ENCODE measurements around the gene OR10A2.
"Not testable (repeated sequence)": the region's sequence is repeated elsewhere in the genome, so short reads cannot be mapped to it uniquely, and the experiment has no call there.

Gene OR10A2

DNA sequence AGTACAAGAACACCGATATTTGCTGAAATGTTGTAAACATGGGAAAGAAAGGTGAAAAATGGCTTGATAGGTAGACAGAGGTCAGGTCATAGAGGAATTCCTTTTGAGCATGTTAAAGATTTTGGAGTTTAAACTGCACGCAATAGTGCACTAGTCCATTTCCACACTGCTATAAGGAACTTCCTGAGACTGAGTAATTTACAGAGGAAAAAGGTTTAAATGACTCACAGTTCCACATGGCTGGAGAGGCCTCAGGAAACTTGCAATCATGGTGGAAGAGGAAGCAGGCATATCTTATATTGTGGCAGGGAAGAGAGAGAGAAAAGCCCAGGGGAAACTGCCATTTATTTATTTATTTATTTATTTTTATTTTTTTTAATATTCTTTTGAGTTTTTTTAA is 12.3 kb upstream of the OR10A2 start:
- Mint-ChIP-seq H3K4me1 (no peaks in the 10 kb centered on the region), H3K9me3 (peaks cover 6% of the 10 kb centered on the region), H3K27me3 (peaks cover 32% of the 10 kb centered on the region), H3K4me3 (no peak overlapping the region), H3K27ac (ENCODE audit: low read depth) (no peak overlapping the region), H3K36me3 (ENCODE audit: insufficient read depth) (no peaks in the 10 kb centered on the region)
- no peak for ATAC-seq (replicated peaks; ENCODE audit: extremely low read depth, poor library complexity, severe bottlenecking)
- no peak for DNase-seq (ENCODE audit: low spot score in 2 of 2)

DNA sequence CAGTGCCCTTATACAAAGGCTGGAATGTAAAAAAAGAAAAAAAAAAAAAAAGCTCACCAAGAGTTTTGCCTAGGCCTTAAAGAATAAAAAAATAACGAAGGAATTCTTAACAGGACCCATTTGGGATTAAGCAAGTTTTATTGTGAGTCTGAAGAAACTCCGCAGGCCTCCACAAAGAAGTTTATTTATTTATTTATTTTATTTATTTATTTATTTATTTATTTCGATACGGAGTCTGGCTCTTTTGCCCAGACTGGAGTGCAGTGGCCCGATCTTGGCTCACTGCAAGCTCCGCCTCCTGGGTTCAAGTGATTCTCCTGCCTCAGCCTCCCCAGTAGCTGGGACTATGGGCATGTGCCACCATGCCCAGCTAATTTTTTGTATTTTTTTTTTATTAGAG is 8.1 kb upstream of the OR10A2 start:
- not testable (repeated sequence) for H3K27ac Mint-ChIP-seq (ENCODE audit: low read depth); ATAC-seq (replicated peaks; ENCODE audit: extremely low read depth, poor library complexity, severe bottlenecking); H3K4me1 Mint-ChIP-seq; H3K4me3 Mint-ChIP-seq; DNase-seq (ENCODE audit: low spot score in 2 of 2); H3K36me3 Mint-ChIP-seq (ENCODE audit: insufficient read depth)
- H3K27me3 Mint-ChIP-seq = peaks cover 19% of the 10 kb centered on the region
- H3K9me3 Mint-ChIP-seq = peaks cover 10% of the 10 kb centered on the region

DNA sequence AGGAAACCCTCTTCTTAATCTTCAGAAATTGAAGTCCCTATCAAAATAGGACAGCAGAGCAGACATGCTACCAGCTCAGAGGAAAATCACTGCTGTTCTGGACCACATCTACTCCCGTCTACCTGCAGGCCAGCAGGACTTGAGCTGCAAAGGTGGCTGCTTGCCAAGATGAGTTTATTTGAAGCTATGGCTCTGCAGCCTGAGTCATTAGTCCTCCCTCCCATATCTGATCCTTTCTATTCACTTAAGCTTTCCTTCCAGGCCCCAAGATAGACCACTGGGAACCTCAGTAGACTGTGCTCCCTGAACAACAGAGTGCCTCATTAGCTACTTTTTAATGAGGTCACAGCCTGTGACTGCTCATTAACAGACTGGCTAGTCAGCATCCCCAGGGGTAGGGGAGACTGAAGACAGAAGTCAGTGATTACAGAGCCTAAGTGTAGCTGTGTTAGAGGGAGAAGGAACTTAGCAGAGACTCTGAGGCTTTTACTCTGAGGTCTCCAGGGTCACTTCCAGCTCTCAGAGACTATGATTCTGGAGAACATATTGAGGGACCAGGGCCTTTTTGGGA is 6.8 kb upstream of the OR10A2 start:
- Mint-ChIP-seq H3K27me3 (peaks cover 25% of the 10 kb centered on the region), H3K36me3 (ENCODE audit: insufficient read depth) (no peaks in the 10 kb centered on the region), H3K4me3 (no peak overlapping the region), H3K4me1 (no peaks in the 10 kb centered on the region), H3K27ac (ENCODE audit: low read depth) (no peak overlapping the region), H3K9me3 (peaks cover 13% of the 10 kb centered on the region)
- ATAC-seq (replicated peaks; ENCODE audit: extremely low read depth, poor library complexity, severe bottlenecking) (no peak), DNase-seq (ENCODE audit: low spot score in 2 of 2) (no peak)

DNA sequence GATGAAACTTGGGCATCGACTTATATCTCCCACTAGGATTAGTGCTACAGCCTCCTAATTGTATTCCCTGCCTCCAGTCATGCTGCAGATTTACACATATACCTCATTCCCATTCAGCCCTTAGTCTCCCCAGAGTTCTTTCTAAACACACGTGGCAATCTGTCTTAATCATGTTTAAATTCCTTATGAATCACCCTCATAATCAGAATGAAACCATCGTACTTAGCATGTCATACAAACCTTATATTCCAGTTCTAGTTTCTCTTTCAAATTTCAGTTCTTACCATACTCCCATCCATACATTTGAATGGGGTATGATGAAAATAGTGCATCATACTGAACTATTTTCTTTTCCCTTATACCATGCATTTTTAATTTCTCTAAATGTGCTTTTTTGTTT is 6.0 kb upstream of the OR10A2 start:
- H3K36me3 Mint-ChIP-seq (ENCODE audit: insufficient read depth) = no peaks in the 10 kb centered on the region
- no peak overlapping the region for H3K27ac Mint-ChIP-seq (ENCODE audit: low read depth)
- no peaks in the 10 kb centered on the region for H3K4me1 Mint-ChIP-seq
- no peak for ATAC-seq (replicated peaks; ENCODE audit: extremely low read depth, poor library complexity, severe bottlenecking)
- H3K27me3 Mint-ChIP-seq = peaks cover 25% of the 10 kb centered on the region
- DNase-seq (ENCODE audit: low spot score in 2 of 2) = no peak
- no peak overlapping the region for H3K4me3 Mint-ChIP-seq
- peaks cover 13% of the 10 kb centered on the region for H3K9me3 Mint-ChIP-seq

DNA sequence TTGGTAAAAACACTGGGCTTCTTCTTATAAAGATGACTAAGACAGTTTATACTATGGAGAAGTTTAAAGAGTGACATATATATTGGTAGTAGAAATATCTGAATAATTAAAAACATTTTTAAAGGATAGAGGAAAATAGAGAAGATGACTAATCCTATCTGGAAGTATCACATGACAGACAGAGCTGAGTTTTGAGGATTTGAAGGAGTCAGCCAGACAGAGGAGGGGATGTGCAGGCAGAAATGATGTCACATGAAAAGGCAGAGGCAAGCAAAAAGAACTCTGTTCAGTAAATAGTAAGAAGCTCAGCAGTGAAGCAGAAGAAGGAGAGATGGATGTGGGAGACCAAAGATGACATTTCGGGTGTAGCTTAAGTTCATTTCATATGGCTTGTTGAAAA is 1.6 kb downstream of the OR10A2 start:
- no peak overlapping the region for H3K4me3 Mint-ChIP-seq
- no peaks in the 10 kb centered on the region for H3K4me1 Mint-ChIP-seq
- H3K27me3 Mint-ChIP-seq = peaks cover 18% of the 10 kb centered on the region
- no peaks in the 10 kb centered on the region for H3K36me3 Mint-ChIP-seq (ENCODE audit: insufficient read depth)
- H3K27ac Mint-ChIP-seq (ENCODE audit: low read depth) = no peak overlapping the region
- ATAC-seq (replicated peaks; ENCODE audit: extremely low read depth, poor library complexity, severe bottlenecking) (no peak), DNase-seq (ENCODE audit: low spot score in 2 of 2) (no peak)
- H3K9me3 Mint-ChIP-seq = peaks cover 6% of the 10 kb centered on the region

DNA sequence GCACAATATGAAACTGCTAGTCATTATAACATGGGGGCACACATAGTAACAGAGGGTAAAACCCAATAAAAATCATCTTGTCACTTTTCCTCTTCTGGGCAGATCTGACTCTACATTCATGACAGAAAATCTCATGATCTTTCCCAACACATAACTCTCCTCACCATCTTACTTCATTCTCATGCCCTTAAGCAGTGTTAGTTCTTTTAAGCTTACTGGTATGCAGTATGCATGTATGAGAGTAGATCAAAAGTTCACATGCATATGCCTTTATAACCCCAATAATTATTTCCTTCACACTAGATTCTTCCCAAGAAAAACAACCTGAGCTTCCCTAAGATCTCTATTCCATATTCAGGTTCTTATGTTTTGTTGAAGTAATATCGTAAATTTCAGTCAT is 8.4 kb downstream of the OR10A2 start:
- H3K36me3 Mint-ChIP-seq (ENCODE audit: insufficient read depth) = no peaks in the 10 kb centered on the region
- H3K27me3 Mint-ChIP-seq = peaks cover 43% of the 10 kb centered on the region
- no peak overlapping the region for H3K27ac Mint-ChIP-seq (ENCODE audit: low read depth)
- no peaks in the 10 kb centered on the region for H3K9me3 Mint-ChIP-seq
- ATAC-seq (replicated peaks; ENCODE audit: extremely low read depth, poor library complexity, severe bottlenecking) (no peak), DNase-seq (ENCODE audit: low spot score in 2 of 2) (no peak)
- no peaks in the 10 kb centered on the region for H3K4me1 Mint-ChIP-seq
- H3K4me3 Mint-ChIP-seq = no peak overlapping the region

DNA sequence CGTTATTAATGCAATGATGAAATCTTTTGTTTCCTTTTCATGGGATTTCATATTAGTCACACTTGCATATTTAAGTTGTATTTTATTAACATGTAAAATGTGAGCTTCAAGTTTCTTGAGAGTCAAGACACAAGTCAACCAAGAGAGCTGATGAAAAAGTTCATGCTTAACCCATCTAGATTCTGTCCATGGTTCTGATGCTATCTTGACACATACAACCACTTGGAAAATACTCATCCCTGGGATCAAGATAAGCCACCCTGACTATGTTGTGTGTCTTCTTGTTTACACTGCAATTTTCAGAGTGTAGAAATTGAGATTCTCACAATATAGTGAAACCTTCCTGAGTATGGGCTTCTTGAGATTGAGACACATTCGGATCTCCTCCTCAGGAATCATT is 12.9 kb downstream of the OR10A2 start:
- Mint-ChIP-seq H3K4me1 (no peaks in the 10 kb centered on the region), H3K4me3 (no peak overlapping the region)
- DNase-seq (ENCODE audit: low spot score in 2 of 2) = no peak

DNA sequence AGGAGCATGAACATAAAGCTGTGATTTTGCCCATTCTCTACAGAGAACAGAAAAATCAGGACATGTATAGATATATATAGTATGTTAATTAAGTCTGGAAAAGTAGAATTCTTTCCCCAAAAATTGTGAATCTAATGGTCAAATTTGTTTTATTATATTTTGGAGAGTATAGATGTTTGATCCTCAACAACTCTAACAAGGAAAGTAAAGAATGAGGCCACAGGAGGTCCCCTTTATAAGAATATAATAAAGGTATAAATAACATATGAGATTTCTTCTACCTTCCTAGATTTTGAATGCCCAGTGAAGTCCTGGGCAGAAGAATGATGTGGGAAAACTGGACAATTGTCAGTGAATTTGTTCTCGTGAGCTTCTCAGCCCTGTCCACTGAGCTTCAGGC is 13.5 kb downstream of the OR10A2 start, which contains the start of gene OR10A4:
TSS of gene OR10A4 (plus strand) at position 301 of the 400 bp plus-strand sequence. CDS start at position 324, 23 bp downstream.
- Mint-ChIP-seq H3K9me3 (no peaks in the 10 kb centered on the region), H3K4me3 (no peak within 1 kb of the TSS)

More for the DNA sequence above, 12.9 kb downstream of the OR10A2 start:
- H3K36me3 Mint-ChIP-seq (ENCODE audit: insufficient read depth) = no peaks in the 10 kb centered on the region
- no peak overlapping the region for H3K27ac Mint-ChIP-seq (ENCODE audit: low read depth)
- no peak for ATAC-seq (replicated peaks; ENCODE audit: extremely low read depth, poor library complexity, severe bottlenecking)
- peaks cover 40% of the 10 kb centered on the region for H3K27me3 Mint-ChIP-seq
- H3K9me3 Mint-ChIP-seq = no peaks in the 10 kb centered on the region

DNA sequence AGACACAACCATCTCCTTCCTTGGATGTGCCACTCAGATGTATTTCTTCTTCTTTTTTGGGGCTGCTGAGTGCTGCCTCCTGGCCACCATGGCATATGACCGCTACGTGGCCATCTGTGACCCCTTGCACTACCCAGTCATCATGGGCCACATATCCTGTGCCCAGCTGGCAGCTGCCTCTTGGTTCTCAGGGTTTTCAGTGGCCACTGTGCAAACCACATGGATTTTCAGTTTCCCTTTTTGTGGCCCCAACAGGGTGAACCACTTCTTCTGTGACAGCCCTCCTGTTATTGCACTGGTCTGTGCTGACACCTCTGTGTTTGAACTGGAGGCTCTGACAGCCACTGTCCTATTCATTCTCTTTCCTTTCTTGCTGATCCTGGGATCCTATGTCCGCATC is 14.1 kb downstream of the OR10A2 start:
- no peaks in the 10 kb centered on the region for H3K36me3 Mint-ChIP-seq (ENCODE audit: insufficient read depth)
- no peak for DNase-seq (ENCODE audit: low spot score in 2 of 2)
- no peaks in the 10 kb centered on the region for H3K4me1 Mint-ChIP-seq
- H3K27ac Mint-ChIP-seq (ENCODE audit: low read depth) = no peak overlapping the region
- H3K9me3 Mint-ChIP-seq = no peaks in the 10 kb centered on the region
- ATAC-seq (replicated peaks; ENCODE audit: extremely low read depth, poor library complexity, severe bottlenecking) = no peak
- no peak overlapping the region for H3K4me3 Mint-ChIP-seq
- H3K27me3 Mint-ChIP-seq = peaks cover 30% of the 10 kb centered on the region

More for the DNA sequence above, 13.5 kb downstream of the OR10A2 start, which contains the start of gene OR10A4:
- Mint-ChIP-seq H3K27me3 (peaks cover 36% of the 10 kb centered on the region), H3K27ac (ENCODE audit: low read depth) (no peak within 1 kb of the TSS), H3K4me1 (no peaks in the 10 kb centered on the region), H3K36me3 (ENCODE audit: insufficient read depth) (no peaks in the 10 kb centered on the region)
- no peak for DNase-seq (ENCODE audit: low spot score in 2 of 2)
- no peak for ATAC-seq (replicated peaks; ENCODE audit: extremely low read depth, poor library complexity, severe bottlenecking)

DNA sequence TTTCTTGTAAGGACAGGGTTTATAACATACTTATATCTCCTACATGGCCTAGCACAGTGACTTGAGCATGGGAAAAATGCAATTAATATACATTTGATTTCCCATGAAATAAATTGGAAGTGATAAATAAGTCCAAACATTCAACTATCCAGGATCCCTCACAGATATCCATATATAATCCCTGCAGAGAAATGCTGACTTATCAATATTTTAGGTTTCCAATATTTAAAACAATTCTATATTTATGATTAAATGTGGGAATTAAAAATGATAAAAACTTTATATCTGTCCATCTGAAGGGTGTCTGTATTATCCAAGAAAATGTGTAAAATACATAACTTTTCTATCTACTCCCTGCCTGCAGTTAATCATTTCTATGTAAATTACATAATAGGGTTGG is 19.9 kb downstream of the OR10A2 start:
- Mint-ChIP-seq H3K36me3 (ENCODE audit: insufficient read depth) (no peaks in the 10 kb centered on the region), H3K27me3 (peaks cover 31% of the 10 kb centered on the region), H3K4me1 (no peaks in the 10 kb centered on the region), H3K4me3 (no peak overlapping the region), H3K27ac (ENCODE audit: low read depth) (no peak overlapping the region), H3K9me3 (no peaks in the 10 kb centered on the region)
- ATAC-seq (replicated peaks; ENCODE audit: extremely low read depth, poor library complexity, severe bottlenecking) (no peak), DNase-seq (ENCODE audit: low spot score in 2 of 2) (no peak)

DNA sequence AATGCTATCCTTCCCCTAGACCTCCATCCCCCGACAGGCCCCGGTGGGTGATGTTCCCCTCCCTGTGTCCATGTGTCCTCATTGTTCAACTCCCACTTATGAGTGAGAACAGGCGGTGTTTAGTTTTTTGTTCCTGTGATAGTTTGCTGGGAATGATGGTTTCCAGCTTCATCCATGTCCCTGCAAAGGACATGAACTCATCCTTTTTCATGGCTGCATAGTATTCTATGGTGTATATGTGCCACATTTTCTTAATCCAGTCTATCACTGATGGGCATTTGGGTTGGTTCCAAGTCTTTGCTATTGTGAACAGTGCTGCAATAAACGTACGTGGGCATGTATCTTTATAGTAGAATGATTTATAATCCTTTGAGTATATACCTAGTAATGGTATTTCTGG is 24.9 kb downstream of the OR10A2 start:
- not testable (repeated sequence) for DNase-seq (ENCODE audit: low spot score in 2 of 2); H3K36me3 Mint-ChIP-seq (ENCODE audit: insufficient read depth); H3K4me3 Mint-ChIP-seq; H3K4me1 Mint-ChIP-seq; H3K9me3 Mint-ChIP-seq; H3K27ac Mint-ChIP-seq (ENCODE audit: low read depth); ATAC-seq (replicated peaks; ENCODE audit: extremely low read depth, poor library complexity, severe bottlenecking)
- H3K27me3 Mint-ChIP-seq = peaks cover 49% of the 10 kb centered on the region

DNA sequence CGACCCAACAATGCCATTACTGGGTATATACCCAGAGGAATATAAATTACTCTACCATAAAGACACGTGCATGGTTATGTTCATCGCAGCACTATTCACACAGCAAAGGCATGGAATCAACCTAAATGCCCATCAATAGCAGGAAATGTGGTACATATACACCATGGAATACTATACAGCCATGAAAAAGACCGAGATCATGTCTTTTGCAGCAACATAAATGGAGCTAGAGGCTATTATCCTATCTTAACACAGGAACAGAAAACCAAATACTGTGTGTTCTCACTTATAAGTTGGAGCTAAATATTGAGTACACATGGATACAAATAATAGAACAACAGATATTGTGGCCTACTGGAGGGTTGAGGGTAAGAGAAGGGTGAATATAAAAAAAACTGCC is 26.0 kb downstream of the OR10A2 start:
- DNase-seq (ENCODE audit: low spot score in 2 of 2) (no peak), ATAC-seq (replicated peaks; ENCODE audit: extremely low read depth, poor library complexity, severe bottlenecking) (no peak)
- Mint-ChIP-seq H3K4me3 (no peak overlapping the region), H3K27me3 (peaks cover 45% of the 10 kb centered on the region), H3K36me3 (ENCODE audit: insufficient read depth) (no peaks in the 10 kb centered on the region), H3K4me1 (no peaks in the 10 kb centered on the region), H3K9me3 (no peaks in the 10 kb centered on the region), H3K27ac (ENCODE audit: low read depth) (no peak overlapping the region)

DNA sequence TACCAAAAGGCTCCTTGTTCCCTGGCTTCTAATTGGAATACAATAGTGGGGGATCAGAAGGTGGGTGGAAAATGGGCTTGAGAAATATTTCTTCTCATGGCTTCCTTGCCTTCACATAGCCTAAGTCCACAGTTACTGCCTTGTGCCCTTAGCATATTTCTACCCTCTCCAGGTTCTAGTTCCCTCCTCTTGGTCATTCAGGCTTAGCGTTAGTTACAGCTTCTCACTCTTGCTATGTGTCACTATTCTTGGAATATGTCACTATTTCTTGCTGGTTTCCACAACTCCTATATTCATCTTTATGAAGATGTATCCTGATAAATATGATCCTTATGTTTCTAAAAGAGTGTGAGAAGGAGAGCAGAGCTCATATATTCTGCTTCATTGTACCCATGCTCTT is 27.0 kb downstream of the OR10A2 start:
- no peak overlapping the region for H3K4me3 Mint-ChIP-seq
- no peaks in the 10 kb centered on the region for H3K9me3 Mint-ChIP-seq
- H3K36me3 Mint-ChIP-seq (ENCODE audit: insufficient read depth) = no peaks in the 10 kb centered on the region
- no peaks in the 10 kb centered on the region for H3K4me1 Mint-ChIP-seq
- no peak overlapping the region for H3K27ac Mint-ChIP-seq (ENCODE audit: low read depth)
- H3K27me3 Mint-ChIP-seq = peaks cover 35% of the 10 kb centered on the region
- DNase-seq (ENCODE audit: low spot score in 2 of 2) (no peak), ATAC-seq (replicated peaks; ENCODE audit: extremely low read depth, poor library complexity, severe bottlenecking) (no peak)

Data from central memory CD8-positive, alpha-beta T cell (primary cell).